MV-4-11 (cell line): Measurements from ENCODE around the gene PPM1F.
A peak's percentile ranks its signal among the peaks of the same experiment; 100 is the strongest.

ENCODE experiments used
- DNase-seq: peaks from one replicate; lab custom pipeline; 2025; lab: John Stamatoyannopoulos, UW

Gene PPM1F

DNA sequence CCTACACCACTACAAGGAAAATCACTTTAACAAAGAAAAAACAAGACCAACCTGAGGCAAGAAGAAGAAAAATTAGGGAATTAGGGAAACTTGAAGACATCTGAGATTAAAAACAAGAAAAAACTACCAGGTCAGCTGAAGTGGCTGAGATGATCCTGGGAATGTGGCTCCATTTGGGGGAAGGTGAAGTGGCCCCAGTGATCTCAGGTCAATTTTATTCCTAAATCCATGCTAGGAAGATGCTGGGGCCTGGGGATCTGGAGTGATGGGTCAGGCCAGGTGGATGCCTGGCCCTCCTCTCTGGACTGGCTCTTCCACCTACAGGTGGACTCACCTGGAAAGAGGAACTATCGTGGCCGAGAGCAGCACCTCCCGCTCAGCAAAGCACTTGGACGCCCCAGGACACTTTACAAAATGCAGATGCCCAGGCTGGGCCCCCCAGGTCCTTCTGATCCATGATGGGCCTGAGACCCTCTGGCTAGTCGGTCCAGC, 23.3 kb upstream of the PPM1F start:
- DNase-seq = no peak

DNA sequence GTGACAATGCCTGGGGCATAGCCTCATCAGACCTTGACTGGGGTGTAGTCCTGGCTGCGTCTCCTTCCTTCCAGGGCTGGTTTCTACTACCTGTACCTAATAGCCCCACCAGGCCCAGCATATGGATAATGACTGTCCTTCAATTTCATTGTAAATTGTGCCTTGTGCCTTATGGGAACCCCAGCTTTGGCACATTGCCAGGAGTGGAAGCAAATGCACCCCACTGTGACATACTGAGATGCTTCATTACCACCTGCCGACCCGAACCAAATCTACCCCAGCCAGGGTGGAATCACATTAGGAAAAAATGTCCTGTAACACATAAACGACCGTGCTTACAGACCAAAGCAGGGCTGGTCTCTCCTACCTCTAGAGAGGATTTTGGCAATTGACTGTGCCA, 22.6 kb upstream of the PPM1F start:
- DNase-seq = no peak

DNA sequence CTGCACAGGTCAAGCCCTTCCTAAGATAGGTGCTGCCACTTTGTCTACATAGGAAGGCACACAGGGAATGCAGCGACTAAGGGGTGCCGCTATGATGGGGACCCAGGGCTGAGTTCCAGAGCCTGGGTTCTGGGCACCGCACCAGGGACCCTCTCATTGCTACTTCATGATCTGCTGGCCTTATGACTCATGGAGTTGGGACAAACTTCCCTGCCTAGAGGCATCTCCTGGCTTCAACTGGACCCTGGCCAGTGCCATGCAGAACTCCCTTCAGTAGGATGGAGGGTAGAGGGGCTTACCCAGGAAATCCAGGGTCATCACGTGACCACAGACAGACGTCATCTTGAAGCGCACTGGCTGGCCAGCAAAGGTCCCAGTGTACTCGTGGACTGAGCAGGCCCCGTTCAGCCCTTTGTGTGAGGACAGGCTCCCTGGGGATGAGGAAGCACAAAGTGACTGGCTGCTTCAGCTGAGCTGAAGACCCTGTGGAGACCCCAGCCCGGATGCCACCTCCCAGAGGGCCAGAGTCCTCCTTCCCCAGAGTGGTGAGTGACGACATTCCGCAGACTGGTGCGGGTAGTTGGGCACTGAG, 21.5 kb upstream of the PPM1F start:
- no peak for DNase-seq

DNA sequence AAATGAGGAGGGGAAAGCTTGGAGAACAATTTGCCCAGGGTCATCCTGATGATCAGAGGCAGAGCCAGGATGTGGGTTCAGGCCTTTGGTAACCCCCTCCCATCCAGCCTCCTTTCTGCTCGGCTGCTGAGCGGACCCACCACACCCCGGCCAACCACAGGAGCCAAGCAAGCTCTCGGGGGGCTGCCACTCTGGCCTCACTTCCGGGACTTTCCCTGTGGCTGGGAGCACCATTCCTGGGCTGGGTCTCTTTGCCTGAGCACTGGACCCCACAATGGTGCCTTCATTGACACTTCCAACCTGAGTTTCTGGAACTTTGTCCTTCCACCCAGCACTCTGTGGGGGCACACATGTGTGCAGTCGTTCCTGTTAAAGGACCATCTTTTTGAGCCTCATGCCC, 20.2 kb upstream of the PPM1F start:
- DNase-seq = no peak

DNA sequence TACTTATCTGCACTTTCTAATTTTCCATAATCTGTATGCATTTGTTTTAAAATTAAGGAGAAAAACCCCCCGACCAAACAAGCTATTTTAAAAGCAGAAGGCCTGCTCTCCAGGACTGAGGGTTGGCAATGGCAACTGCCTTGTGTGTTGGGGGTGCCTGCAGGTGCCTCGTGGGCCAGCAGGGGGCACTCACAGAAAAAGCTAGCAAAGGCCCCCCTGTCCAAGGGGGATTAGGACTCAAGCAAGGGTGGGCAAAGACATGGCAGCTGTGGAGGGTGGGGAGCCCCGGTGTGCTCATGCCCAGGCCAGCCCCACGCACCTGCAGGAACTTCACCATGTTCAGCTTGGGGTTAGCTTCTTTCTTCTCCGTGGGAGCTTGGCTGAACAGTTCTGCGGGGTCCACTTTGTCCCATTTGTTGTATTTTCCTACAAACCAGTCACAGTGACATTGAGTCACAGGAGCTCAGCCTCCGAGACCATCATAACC, 19.7 kb upstream of the PPM1F start:
- peak; percentile 14 for DNase-seq

DNA sequence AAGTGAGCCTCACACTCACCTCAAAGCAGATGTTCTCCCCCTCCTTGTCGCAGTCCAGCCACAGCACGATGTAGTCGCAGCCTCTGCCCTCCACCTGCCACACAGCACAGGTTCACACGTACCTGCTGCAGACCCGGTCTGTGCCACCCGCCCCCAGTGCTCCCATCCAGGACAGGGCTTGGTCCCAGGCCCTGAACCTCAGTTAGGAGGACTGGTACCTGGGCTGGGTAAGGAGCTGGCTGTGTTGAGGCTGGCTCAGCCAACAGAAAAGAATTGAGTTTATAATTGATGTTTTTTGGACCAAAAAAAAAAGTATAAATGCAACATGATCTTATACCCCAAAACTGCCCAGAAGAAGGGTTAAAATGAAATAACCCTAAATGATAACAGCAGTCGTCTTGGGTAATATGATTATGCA, 19.2 kb upstream of the PPM1F start:
- no peak for DNase-seq

DNA sequence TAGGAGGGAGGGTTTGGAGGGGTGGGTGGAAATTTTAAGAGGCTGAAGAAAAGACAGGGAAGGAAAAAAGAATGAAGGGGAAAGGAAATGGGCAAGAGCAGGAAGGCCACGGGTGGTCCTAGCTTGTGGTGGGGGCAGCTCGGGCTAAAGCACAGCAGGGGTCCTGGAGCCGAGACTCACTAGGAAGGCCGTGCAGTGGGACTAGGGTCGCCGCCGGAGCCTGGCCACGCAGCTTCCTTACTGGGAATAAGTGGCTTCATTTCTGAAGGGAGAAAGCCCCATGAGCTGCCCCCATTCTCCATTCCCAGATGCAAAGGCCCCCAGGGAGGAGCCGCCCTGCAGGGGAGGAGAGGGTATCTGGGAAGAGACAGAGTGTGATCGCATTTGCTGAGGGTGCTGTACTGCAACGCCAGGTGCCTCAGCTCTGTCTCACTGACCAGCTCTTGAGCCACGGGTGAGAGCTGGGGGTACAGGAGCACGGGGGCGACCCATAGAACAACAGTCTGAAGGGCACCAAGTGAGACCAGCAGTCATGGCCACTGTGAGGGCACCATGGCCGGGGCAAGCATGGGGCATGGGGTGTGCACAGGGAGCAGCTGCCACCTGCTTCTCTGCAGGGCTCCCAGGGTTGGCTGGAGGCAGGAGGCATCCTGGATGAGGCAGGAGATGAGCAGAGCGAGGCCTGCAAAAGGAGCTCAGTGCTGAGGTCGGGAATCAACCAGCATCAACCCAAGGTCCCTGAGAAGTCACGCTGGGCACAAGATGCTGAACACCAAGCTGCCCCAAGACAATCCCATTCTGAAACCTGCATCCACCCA, 18.4 kb upstream of the PPM1F start:
- no peak for DNase-seq

DNA sequence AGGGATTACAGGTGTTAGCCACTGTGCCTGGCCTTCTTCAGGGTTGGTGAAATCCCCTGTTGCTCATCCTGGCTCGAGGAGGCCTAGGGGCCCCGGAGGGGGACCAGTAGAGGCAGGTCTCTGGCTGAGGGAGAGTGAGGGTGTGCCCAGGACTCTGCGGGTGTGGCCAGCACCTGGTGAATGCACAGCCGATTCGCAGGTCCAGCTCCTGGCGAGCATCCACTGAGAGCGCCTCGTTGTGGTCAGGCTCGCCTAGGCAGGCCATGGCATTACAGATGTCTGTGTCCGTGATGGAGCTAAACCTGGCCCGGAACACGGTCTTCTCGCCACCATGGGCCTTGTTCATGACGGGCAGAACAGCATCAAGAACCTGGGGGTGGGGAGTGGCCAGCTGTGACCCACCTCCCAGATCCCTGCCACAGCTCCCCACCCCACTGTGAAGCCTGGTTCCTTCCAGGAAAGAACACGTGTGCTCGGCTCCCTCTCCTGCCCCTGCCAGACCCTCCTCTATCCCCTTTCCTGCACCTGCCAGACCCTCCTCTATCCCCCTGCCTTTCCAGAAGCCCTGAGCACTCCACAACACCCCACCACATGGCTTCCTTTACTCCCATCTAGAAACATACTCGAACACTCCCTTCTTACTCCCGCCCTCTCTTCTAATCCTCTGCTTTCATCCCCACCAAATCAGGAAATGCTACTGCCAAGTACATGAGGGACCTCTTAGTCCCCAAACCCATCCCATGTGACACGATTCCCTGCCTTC, 17.6 kb upstream of the PPM1F start:
- DNase-seq = no peak

DNA sequence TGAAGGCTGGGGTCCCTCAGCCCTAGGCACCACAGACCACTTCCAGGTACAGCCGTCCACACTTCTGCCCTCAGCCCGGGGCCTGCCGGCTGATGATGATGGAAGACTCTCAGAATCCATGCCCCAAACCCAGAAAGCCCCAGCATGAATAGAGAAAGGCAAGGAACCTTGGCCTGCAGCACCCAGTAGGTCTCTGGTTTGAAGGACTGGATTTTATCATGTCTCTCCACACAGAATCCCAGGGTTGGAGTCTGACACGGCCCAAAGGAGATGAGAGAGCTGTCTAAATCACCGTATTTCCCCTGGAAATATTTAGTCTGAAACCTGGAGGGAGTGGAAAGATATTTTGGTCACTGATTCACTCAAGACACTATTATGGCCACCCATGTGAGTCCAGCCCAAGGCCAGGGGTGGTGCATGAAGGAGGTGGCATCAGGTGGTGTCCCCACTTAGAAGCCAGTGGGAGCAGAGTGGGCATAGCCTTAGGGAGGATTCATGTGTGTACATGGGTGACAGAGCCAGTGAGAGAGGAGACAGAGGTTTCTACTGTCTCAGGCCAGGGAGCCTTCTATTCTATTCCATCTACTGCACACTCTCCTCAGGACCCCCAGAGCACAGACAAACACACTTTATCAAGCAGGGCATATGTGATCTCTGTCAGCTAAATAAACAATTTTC, 15.9 kb upstream of the PPM1F start:
- no peak for DNase-seq

DNA sequence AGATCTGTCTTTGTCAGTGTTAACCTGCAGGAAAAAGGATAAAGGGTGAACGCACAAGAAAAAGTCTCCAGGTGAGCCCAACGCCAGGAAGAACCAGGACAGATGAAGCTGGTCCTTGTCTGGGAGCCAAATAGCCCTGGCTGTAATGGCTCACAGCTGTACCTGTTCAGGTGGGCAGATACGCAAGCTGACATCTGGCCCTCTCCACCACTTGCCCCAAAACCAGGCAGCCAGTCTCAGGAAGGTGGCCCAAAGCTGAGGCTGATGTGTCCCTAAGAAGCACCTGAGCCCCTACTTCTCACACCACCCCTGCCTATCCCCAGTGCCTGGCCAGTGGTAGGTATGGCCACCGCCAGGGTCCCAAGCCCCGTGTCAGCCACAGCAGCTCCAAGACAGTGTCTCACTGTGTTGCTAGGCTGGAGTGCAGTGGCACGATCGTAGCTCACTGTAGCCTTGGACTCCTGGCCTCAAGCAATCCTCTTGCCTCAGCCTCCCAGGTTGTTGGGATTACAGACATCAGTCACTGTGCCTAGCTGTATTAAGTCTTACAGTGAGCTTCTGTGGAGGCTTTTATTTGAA, 15.1 kb upstream of the PPM1F start:
- no peak for DNase-seq

DNA sequence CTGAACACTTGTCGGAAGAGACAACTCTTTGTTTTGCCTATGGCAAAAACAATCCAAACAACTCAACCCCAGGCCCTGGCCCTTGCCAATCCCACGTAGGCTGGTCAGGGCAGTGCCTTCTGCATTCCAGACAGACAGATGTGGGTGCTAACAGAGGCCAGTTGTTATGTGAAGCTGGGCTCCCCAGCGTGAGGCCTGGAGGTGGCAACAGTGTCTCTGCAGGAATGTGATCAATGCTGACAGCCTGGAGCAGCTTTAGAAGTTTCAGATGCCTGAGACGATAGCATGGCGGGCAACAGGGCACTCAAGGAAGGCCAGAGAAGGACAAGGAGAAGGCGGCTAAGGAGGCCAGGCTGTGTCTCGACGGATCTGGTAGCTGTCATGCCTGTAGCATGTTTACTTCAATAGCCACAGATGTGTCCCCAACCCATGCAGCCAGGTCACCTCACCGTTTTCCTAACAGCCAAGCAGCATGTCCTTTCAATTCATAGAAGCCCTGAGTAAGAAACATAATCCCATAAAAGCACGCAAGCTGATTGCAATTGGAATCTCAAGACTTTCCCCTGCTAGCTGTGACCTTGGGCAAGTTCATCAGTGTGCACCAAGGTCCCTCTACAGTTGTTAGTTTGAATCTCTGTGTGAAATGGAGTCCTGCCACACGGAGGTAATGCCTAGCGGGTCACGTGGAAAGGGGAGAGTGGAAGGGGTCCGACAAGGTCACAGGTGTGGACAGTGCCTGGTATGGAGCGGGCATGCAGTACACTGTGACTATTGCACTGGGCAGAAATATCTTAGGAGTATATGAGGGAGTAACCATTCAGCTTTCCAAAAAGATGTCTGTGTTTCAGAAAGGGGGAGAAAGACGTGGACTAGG, 14.2 kb upstream of the PPM1F start:
- DNase-seq = no peak

DNA sequence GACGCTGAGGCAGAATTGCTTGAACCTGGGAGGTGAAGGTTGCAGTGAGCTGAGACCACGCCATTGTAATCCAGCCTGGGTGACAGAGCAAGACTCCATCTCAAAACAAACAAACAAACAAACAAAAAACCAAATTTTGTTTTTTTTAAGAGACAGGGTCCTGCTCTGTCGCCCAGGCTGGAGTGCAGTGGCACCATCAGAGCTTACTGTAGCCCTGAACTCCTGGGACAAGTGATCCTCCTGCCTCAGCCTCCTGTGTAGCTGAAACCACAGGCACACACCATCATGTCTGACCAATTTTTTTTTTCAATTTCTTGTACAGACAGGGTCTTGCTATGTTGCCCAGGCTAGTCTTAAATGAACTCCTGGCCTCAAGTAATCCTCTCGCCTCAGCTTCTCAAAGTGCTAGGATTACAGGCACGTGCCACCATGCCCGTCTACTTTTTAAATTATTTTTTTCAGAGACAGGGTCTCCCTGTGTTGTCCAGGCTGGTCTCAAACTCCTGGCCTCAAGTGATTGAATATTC, 13.2 kb upstream of the PPM1F start:
- no peak for DNase-seq

DNA sequence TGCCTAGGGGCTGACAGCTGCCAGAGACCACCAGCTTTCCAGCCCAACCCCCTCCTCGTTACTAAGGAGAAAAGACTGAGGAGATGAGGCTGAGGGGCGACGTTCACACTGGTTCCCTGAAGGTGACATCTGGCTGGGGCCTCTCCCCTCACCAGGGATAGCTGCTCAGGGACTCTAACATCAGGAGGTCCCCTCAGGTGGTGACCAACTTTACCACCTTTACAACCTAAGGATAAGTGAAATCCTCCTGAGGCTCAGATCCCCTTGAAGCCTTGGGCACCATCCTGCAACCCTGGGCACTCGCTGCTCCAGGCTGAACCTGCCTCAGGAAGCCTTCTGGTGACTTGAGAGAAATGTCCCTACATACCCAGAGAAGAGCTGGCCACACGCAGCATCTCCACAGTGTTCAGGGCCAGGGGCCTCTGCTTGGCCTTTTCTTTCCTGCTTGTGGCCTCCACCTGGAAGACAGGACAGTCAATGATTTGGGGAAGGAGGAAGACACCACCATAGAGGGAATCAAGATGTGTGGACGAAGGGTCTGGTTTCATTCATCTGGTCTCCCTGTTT, 12.4 kb upstream of the PPM1F start:
- DNase-seq = no peak

DNA sequence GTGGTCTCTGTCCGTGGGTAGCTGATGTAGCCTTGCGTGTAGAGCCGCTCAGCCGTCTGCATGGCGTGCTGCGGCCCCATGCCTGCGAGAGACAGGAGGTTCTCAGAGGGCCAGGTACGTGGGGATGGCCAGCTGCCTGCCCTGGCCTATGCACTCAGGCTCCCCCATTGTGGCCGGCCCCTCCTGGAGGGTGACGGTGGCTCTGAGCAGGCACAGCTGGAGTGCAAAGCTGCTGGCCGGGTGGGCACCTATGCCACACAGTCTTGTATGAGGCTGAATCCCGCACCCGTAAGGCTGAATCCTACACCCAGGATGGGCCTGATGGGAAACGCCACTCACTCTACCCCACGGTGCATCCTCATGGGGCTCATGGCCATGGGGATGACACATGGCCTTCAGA, 11.6 kb upstream of the PPM1F start:
- no peak for DNase-seq

DNA sequence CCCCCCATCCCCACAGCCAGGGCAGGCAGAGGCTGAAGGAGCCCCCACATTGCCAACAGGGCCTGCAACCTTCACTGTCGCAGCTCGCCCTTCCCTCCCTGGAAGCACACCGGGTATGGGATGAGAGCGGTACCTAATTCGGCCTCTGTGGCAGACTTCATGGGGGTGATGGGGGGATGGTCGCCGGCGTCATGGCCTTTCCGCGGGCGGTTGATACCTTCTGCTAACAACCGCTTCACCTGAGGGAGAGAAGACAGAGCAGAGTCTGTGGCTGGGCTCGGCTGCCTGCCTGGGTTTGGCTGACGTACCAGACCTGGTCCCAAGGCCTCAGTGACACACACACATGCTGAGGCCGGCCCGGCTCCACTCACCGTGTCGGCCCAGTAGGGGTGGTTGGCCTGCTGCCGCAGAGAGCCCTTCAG, 11.2 kb upstream of the PPM1F start:
- no peak for DNase-seq

DNA sequence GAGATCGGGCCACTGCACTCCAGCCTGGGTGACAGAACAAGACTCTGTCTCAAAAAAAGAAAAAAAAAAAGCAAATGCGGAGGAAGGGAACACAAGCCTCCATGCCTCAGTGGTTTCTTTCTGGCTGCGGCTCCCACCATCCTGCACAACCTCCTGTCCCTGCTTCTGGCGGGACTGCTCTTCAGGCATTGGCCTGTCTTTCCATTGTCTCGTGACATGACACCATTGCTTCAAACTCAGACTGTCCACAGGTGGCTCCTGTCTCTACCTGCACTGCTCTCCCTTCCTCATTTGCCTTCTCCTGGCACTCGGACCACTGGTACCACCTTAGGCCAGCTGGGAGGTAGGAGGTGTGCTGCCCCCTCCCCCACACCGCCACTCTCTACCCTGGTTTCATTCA, 10.6 kb upstream of the PPM1F start:
- no peak for DNase-seq

DNA sequence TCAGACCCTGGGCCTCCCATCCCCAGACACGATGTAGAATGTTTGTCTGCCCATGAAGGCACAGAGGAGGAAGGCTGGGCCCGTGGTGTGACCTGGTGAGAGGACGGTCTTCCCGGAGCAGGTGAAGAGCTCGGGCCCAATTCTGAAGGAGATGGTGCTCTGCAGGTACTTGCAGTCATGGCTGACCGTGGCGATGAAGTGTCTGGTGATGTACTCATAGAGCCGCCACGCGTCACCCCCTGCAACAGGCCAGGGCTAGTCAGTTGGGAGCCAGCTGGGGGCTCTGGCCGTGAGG, 10.0 kb upstream of the PPM1F start:
- no peak for DNase-seq

DNA sequence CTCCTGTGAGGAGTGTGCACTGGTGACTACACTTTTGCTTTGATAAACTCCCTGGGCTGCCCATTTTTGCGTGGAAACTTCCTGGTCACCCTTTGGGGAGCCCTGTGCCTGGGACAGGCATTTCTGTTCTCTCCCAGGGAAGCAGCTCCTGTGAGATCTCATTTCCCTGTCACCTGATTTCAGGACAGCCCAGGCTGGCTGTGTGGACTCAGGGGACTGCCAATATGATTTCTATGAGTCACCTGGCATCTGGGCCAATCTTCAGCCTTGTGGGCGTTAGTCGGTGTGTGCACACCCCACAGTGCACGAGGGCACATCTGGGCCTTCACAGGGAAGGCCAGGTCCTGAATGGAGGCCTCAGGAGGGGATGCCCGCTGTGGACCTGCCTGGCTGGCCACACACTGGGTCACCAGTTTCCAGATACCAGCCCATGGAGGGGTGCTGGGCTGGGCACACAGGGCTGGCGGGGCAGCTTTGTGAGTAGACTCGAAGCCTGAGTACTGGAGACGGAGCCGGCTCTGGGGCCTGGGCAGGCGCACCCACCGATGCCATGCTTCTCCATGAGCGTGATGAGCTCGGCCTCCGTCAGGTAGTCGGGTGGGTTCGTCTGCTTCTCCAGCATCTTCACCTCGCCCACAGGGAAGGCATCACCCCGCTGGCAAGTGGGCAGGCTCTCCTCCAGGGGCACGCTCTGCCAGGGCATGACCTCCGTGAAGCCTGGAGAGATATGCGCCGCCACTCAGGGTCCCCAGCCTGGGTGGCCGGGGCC, 9.4 kb upstream of the PPM1F start:
- DNase-seq = no peak

DNA sequence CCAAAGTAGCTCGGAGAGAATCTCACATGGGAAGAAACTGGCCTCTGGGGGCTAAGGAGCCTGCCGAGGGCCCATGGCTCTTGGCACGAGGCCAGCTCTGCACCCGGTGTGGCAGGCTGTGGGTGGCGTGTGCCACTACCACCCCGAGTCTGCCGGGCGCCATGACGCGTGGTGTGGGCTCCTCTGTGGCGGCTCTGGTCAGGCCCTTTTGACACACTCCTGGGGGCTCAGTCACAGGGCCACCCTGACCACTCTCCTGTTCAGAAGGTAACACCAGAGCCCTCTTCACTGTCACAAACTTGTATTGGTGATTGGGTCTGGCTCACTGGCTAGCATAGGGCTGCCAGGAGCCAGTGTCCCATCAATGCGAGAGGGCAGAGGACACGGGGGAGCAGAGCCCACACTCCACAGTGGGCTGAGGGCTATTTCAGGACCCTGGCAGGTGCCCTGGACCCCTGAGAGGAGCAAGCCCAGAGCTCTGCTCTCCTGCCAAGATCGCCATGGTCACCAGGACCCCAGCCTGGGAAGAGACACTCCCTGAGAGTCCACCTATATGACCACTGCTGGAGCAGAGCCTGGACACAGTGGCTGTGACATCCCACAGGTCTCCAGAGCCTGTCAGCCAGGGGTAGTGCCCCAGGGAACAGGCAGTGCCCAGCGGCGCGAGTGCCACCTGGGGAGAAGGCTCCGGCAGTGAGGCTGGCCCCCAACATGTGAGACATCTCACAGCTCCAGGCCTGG, 8.6 kb upstream of the PPM1F start:
- DNase-seq = no peak
